ENCODE data around the gene ANO3. TPM values are rescaled to one million over a fixed set of nuclear protein-coding genes. Genes with fewer than 3 reads are reported as not detected.

Gene ANO3
- total and polyA plus RNA-seq, 2 of the 8 experiments (the other 6 are each of a cell fraction or from before 2014, with no cell fraction given), result not detected

DNA sequence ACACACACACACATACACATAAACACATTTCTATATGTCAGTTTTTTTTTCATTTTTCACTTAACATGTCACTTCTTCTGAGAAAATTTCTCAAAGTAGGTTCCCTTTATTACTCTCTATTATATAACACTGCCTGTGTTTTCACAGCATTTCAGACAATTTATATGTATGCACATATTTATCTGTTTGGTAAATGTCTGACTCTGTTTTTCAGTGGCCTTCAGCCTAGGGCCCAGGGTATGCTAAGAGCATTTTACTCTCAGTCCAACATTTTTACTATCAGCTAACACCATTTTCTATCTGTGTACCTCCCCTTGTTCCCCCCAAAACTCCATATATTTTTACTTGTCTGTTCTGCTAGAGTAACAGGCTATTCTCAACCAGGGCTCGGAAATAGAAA lies 92.3 kb downstream of the ANO3 start:
- no peaks in the 10 kb centered on the region for H3K36me3 ChIP-seq (ENCODE audit: control insufficient read depth in 2 of 4, insufficient read depth in 4 of 4, low read length in 3 of 4)
- H4K91ac ChIP-seq (replicated peaks; ENCODE audit: insufficient read length, low read length), result no peak overlapping the region
- H2AFZ ChIP-seq (ENCODE audit: low read length), result no peak overlapping the region
- no peaks in the 10 kb centered on the region for H3K9me3 ChIP-seq (ENCODE audit: insufficient read depth in 2 of 2, low read depth in 1 of 2, low read length in 1 of 2)
- H2BK12ac ChIP-seq (ENCODE audit: low read depth, low read length), result no peak overlapping the region
- H2BK20ac ChIP-seq (ENCODE audit: low read length), result no peak overlapping the region
- POLR2A ChIA-PET (ENCODE audit: partially characterized antibody), result no interaction called here
- no peak overlapping the region for H4K8ac ChIP-seq (ENCODE audit: extremely low read depth, insufficient read depth, low read length)
- H2BK5ac ChIP-seq (ENCODE audit: low read depth, low read length), result no peak overlapping the region
- H3K79me1 ChIP-seq (ENCODE audit: low read depth, low read length), result no peaks in the 10 kb centered on the region
- no peak overlapping the region for H2BK15ac ChIP-seq (ENCODE audit: low read length)
- 0% methylated on average over 1 of the region's 1 CpG; no CpG with 5 or more reads in 1 of the 2 experiments for WGBS, 2 experiments (ENCODE audit: extremely low coverage in 1 of 2, insufficient coverage in 1 of 2, insufficient read length in 1 of 2, insufficient replicate concordance in 2 of 2, low coverage in 1 of 2, low lambda C conversion rate in 2 of 2, missing lambda C conversion rate in 1 of 2)
- H3K4me2 ChIP-seq (ENCODE audit: insufficient read depth in 1 of 2, low read depth in 2 of 2, low read length in 2 of 2), result no peak overlapping the region
- DNase-seq (ENCODE audit: low read depth in 1 of 2, low spot score in 2 of 2) (no peak), FAIRE-seq (no peak)
- no peaks in the 10 kb centered on the region for H3K79me2 ChIP-seq (ENCODE audit: control insufficient read depth in 1 of 2, insufficient read depth in 2 of 2, low read length in 2 of 2)
- no peaks in the 10 kb centered on the region for H3K27me3 ChIP-seq (replicated peaks in 1 of 4; ENCODE audit: control insufficient read depth in 3 of 4, extremely low read depth in 1 of 4, insufficient read depth in 3 of 4, low read length in 3 of 4)
- no peak overlapping the region for H3K23ac ChIP-seq (ENCODE audit: insufficient read length)
- no peak overlapping the region for H3K4ac ChIP-seq (replicated peaks; ENCODE audit: insufficient read length, low read depth, low read length)
- H3K14ac ChIP-seq (ENCODE audit: insufficient read length), result no peak overlapping the region
- H3K56ac ChIP-seq (replicated peaks; ENCODE audit: insufficient read length, low read depth, low read length), result no peak overlapping the region
- CTCF ChIA-PET (ENCODE audit: partially characterized antibody), result interaction anchor here (1.0 kb wide), 1 partner anchor 140 kb away, joined by 3 read pairs; no protein-coding TSS in a partner anchor
- no peak overlapping the region for H2AK5ac ChIP-seq (ENCODE audit: low read depth, low read length)
- peaks cover 0 to 3% (median 0%) of the 10 kb centered on the region in 4 experiments; a peak in 1 of 7 replicates for H3K4me1 ChIP-seq (replicated peaks in 1 of 4; ENCODE audit: control insufficient read depth in 3 of 4, insufficient read depth in 4 of 4, low read length in 3 of 4)
- H4K5ac ChIP-seq (ENCODE audit: insufficient read length, low read depth, low read length), result no peak overlapping the region
- H4K20me1 ChIP-seq (replicated peaks in 1 of 2; ENCODE audit: control insufficient read depth in 1 of 2, insufficient read depth in 2 of 2, low read length in 2 of 2), result no peaks in the 10 kb centered on the region
- H3K9ac ChIP-seq (replicated peaks in 1 of 4; ENCODE audit: extremely low read depth in 1 of 4, low read depth in 3 of 4, low read length in 3 of 4), result no peak overlapping the region
- H3K23me2 ChIP-seq (ENCODE audit: low read depth, low read length), result no peaks in the 10 kb centered on the region; the same call in 1 of the 2 replicates
- H2BK120ac ChIP-seq (replicated peaks; ENCODE audit: low read depth, low read length), result no peak overlapping the region
- no peak overlapping the region for H3K4me3 ChIP-seq (ENCODE audit: extremely low read depth in 1 of 4, insufficient read depth in 2 of 4, low read depth in 3 of 4, low read length in 4 of 4)
- H3K27ac ChIP-seq (ENCODE audit: low read depth, low read length), result no peak overlapping the region
- no peak overlapping the region for H3K18ac ChIP-seq (ENCODE audit: extremely low read depth, low read length)
- no peak for TF ChIP-seq FOSL1 (IDR thresholded peaks at IDR 0.05; ENCODE audit: insufficient read depth, low read depth, low read length)
- TF ChIP-seq, protein P1, sequence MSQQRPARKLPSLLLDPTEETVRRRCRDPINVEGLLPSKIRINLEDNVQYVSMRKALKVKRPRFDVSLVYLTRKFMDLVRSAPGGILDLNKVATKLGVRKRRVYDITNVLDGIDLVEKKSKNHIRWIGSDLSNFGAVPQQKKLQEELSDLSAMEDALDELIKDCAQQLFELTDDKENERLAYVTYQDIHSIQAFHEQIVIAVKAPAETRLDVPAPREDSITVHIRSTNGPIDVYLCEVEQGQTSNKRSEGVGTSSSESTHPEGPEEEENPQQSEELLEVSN (IDR thresholded peaks at IDR 0.05), result no peak
- no peak for TF ChIP-seq CEBPB (IDR thresholded peaks at IDR 0.05; ENCODE audit: low read depth, low read length)
- no peak for TF ChIP-seq SAP30 (IDR thresholded peaks at IDR 0.05; ENCODE audit: insufficient read depth, insufficient replicate concordance, low read length)
- TF ChIP-seq, protein P2, sequence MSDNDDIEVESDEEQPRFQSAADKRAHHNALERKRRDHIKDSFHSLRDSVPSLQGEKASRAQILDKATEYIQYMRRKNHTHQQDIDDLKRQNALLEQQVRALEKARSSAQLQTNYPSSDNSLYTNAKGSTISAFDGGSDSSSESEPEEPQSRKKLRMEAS (IDR thresholded peaks at IDR 0.05), result no peak
- no peak for TF ChIP-seq POU5F1 (IDR thresholded peaks at IDR 0.05; ENCODE audit: low read depth, low read length)
- no peak for TF ChIP-seq KDM5A (IDR thresholded peaks at IDR 0.05; ENCODE audit: low read length)
- no peak for TF ChIP-seq CHD2 (IDR thresholded peaks at IDR 0.05; ENCODE audit: low read length)
- no peak for TF ChIP-seq PHF8 (conservative IDR thresholded peaks at IDR 0.05; ENCODE audit: low read depth, low read length)
- TF ChIP-seq CBX8 (IDR thresholded peaks at IDR 0.05; ENCODE audit: borderline replicate concordance, low read depth, low read length), result no peak
- no peak for TF ChIP-seq KDM4A (IDR thresholded peaks at IDR 0.05; ENCODE audit: low read depth, low read length, severe bottlenecking)
- no peak for TF ChIP-seq ZNF274 (IDR thresholded peaks at IDR 0.05; ENCODE audit: borderline replicate concordance, extremely low read depth, low read length)
- TF ChIP-seq GABPA (IDR thresholded peaks at IDR 0.05; ENCODE audit: borderline replicate concordance, insufficient read depth, low read length), result no peak
- no peak for TF ChIP-seq RFX5 (IDR thresholded peaks at IDR 0.05; ENCODE audit: borderline replicate concordance, low read depth, low read length)
